ENCODE results near the gene PTGER3.

PTGER3 gene

GRCh38 chr1:71053146-71053545, 5.5 kb upstream of the PTGER3 start:
- no peak overlapping the region for H3K27ac ChIP-seq
- no peak for DNase-seq (ENCODE audit: low spot score)
- H3K4me3 ChIP-seq: no peak overlapping the region
- no peak for TF ChIP-seq CTCF (IDR thresholded peaks at IDR 0.05)

GRCh38 chr1:71049951-71050598, 2.5 kb upstream of the PTGER3 start:
- TF ChIP-seq CTCF (IDR thresholded peaks at IDR 0.05): peak; percentile 56
- no peak overlapping the region for H3K4me3 ChIP-seq
- DNase-seq (ENCODE audit: low spot score): no peak

GRCh38 chr1:71046891-71047634, 553 bp downstream of the PTGER3 start:
- H3K4me3 ChIP-seq: peak overlapping the region; percentile 81
- no peak for TF ChIP-seq CTCF (IDR thresholded peaks at IDR 0.05)
- H3K27ac ChIP-seq: peak overlapping the region; percentile 47 to 54
- DNase-seq (ENCODE audit: low spot score): no peak

More at GRCh38 chr1:71049951-71050598, 2.5 kb upstream of the PTGER3 start:
- H3K27ac ChIP-seq: no peak overlapping the region

- DNase-seq (ENCODE audit: low spot score): no peak
- Histone ChIP-seq H3K27ac (peak overlapping the region in 1 of 2 donors; percentile 10), H3K4me3 (peak overlapping the region; percentile 59)
- no peak for TF ChIP-seq CTCF (IDR thresholded peaks at IDR 0.05)
Observed at GRCh38 chr1:71045463-71046028, 2.1 kb downstream of the PTGER3 start.

- DNase-seq (ENCODE audit: low spot score): no peak
- no peak for TF ChIP-seq CTCF (IDR thresholded peaks at IDR 0.05)
- peak overlapping the region in 1 of 2 donors; percentile 9 for H3K27ac ChIP-seq
- H3K4me3 ChIP-seq: peak overlapping the region; percentile 59
Observed at GRCh38 chr1:71044833-71045232, 2.8 kb downstream of the PTGER3 start.

GRCh38 chr1:71043065-71043464, 4.6 kb downstream of the PTGER3 start:
- no peak for TF ChIP-seq CTCF (IDR thresholded peaks at IDR 0.05)
- DNase-seq (ENCODE audit: low spot score): no peak
- no peak overlapping the region for H3K27ac ChIP-seq
- H3K4me3 ChIP-seq: no peak overlapping the region

Data from coronary artery (tissue), 2 donors.